TTC549 (cell line): Measurements from ENCODE around the gene TMEM200B.
"Not testable (repeated sequence)": the region's sequence is repeated elsewhere in the genome, so short reads cannot be mapped to it uniquely, and the experiment has no call there.

Experiments
- FAIRE-seq: peaks from 2 replicates; lab custom pipeline; 2012; peaks lifted over from hg19 to GRCh38; lab: Jason Lieb, UNC

The TMEM200B gene

GRCh38 chr1:29108041-29108440, 15.7 kb downstream of the TMEM200B start:
- not testable (repeated sequence) for FAIRE-seq

GRCh38 chr1:29105822-29106221, 17.9 kb downstream of the TMEM200B start:
- no peak for FAIRE-seq

GRCh38 chr1:29100487-29100886, 23.2 kb downstream of the TMEM200B start:
- no peak for FAIRE-seq

- no peak for FAIRE-seq
Measured at GRCh38 chr1:29099286-29099685, 24.4 kb downstream of the TMEM200B start.

GRCh38 chr1:29096231-29096886, 27.3 kb downstream of the TMEM200B start:
- FAIRE-seq = no peak

GRCh38 chr1:29094954-29095353, 28.7 kb downstream of the TMEM200B start:
- no peak for FAIRE-seq

GRCh38 chr1:29094433-29094832, 29.3 kb downstream of the TMEM200B start:
- FAIRE-seq = no peak

GRCh38 chr1:29092704-29093103, 31.0 kb downstream of the TMEM200B start:
- not testable (repeated sequence) for FAIRE-seq

GRCh38 chr1:29090937-29091618, 32.6 kb downstream of the TMEM200B start:
- FAIRE-seq = no peak

GRCh38 chr1:29084196-29084521, 39.5 kb downstream of the TMEM200B start:
- FAIRE-seq = no peak

GRCh38 chr1:29083317-29084195, 40.1 kb downstream of the TMEM200B start:
- FAIRE-seq = no peak

- FAIRE-seq = no peak
Measured at GRCh38 chr1:29082519-29082918, 41.2 kb downstream of the TMEM200B start.

GRCh38 chr1:29081201-29081600, 42.5 kb downstream of the TMEM200B start:
- FAIRE-seq = no peak

GRCh38 chr1:29079916-29080629, 43.6 kb downstream of the TMEM200B start:
- not testable (repeated sequence) for FAIRE-seq

- no peak for FAIRE-seq
Measured at GRCh38 chr1:29077155-29077554, 46.5 kb downstream of the TMEM200B start.
